Thymus (tissue), 11 donors: ENCODE measurements around the gene XPNPEP1. TPM values are rescaled to one million over a fixed set of nuclear protein-coding genes. Genes with fewer than 3 reads are reported as not detected.
A peak's percentile ranks its signal among the peaks of the same experiment; 100 is the strongest.

Experiments used
- DNase-seq, 9 donors: peaks; one replicate each; pipeline ENCODE4 v3.0.0-alpha.2; 2013; ENCODE audit warnings: low spot score in 9 of 9, low read depth in 6 of 9, missing footprints in 1 of 9
- H3K27ac ChIP-seq, 2 donors: one replicate each; pipeline ENCODE4 v1.5.1; 2013; ENCODE audit warnings: control low read depth in 1 of 2, low read depth in 1 of 2, low read length in 1 of 2, mild to moderate bottlenecking in 1 of 2, moderate library complexity in 1 of 2
- H3K27me3 ChIP-seq, 2 donors: one replicate each; pipeline ENCODE4 v1.5.1; 2013; ENCODE audit warnings: low read length in 1 of 2; ENCODE audit not compliant: control insufficient read depth in 2 of 2, insufficient read depth in 1 of 2
- H3K36me3 ChIP-seq, 2 donors: one replicate each; pipeline ENCODE4 v1.5.1; 2013; ENCODE audit warnings: low read length in 1 of 2, mild to moderate bottlenecking in 1 of 2, moderate library complexity in 1 of 2; ENCODE audit not compliant: control insufficient read depth in 2 of 2, insufficient read depth in 2 of 2
- H3K4me1 ChIP-seq, 2 donors: one replicate each; pipeline ENCODE4 v1.5.1; 2013; ENCODE audit warnings: low read length in 2 of 2; ENCODE audit not compliant: control insufficient read depth in 2 of 2, insufficient read depth in 2 of 2
- H3K4me3 ChIP-seq, 2 donors: one replicate each; pipeline ENCODE4 v1.5.1; 2013; ENCODE audit warnings: low read length in 2 of 2, control low read depth in 1 of 2, mild to moderate bottlenecking in 1 of 2
- H3K9me3 ChIP-seq, 2 donors: one replicate each; pipeline ENCODE4 v1.5.1; 2013; ENCODE audit warnings: low read length in 1 of 2, mild to moderate bottlenecking in 1 of 2; ENCODE audit not compliant: control insufficient read depth in 2 of 2, insufficient read depth in 1 of 2
- WGBS: extraction: QIAGEN DNeasy Blood & Tissue Kit; methylation state at CpG from one replicate; pipeline ENCODE4 v1.1.7; 2013; 5-methylcytosine and 5-hydroxymethylcytosine counted together
- polyA plus RNA-seq: library from polyadenylated mRNA; stranded (reverse); fragments of 200-250 nt; gene quantifications from one replicate; pipeline ENCODE4 v1.2.3, GENCODE V29; 2013
- total RNA-seq: library from RNA; stranded (reverse); fragments of 120-200 nt; gene quantifications from one replicate; pipeline ENCODE4 v1.2.4, GENCODE V29; 2013
- donor health status: healthy.

The XPNPEP1 gene
- total and polyA plus RNA-seq, 2 donors, result 41.0 to 44.2 TPM

DNA sequence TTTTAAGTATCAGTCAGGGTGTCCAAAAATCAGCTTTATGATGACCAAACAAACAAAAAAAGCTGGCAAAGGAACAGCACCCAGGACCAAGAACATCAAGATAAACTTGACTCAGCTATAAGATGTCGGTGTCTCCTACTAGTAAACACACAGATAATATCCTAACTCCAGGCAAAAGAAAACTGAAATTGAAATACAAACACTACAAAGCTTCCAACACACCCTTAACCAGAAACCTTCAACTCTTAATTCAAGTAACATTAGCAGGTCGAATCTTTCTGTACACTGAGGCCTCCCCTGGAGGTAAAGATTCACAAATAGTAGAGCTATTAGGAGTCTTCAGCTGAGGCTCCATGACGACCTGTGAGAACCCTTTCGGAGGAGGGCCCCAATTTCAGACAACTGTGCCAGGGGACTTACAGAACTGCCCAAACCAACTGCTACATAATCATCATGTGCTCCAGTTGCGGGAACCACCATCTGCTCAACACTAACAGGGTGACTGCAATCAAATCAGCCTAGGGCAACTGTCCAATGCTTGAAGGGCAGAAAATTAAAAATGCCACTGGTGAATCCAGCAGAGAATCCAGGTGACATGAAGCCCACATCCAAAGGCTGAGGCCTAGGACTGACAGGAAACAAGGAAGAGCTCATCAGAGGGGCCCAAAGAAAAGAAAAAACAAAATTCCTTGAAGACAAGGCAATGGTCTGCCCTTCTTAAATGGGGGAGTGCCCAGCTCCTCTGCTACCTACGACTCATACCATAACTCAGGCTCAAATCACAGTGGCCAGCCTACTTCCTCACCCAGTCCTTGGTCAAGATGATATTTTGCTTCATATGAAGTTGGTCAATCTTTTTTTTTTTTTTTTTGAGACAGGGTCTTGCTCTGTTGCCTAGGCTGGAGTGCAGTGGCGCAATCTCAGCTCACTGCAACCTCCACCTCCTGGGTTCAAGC, 20.0 kb downstream of the XPNPEP1 start:
- DNase-seq, result no peak
- 91% methylated on average over 7 of the region's 7 CpGs for WGBS
- Histone ChIP-seq H3K4me1 (peaks cover 3 to 21% of the 10 kb centered on the region in 2 donors), H3K4me3 (no peak overlapping the region), H3K27me3 (no peaks in the 10 kb centered on the region), H3K9me3 (no peaks in the 10 kb centered on the region), H3K36me3 (peaks cover 6 to 17% of the 10 kb centered on the region in 2 donors), H3K27ac (peak overlapping the region; percentile 57 to 75)

- H3K4me1 ChIP-seq, result peaks cover 3 to 34% of the 10 kb centered on the region in 2 donors
- no peaks in the 10 kb centered on the region for H3K9me3 ChIP-seq
- no peaks in the 10 kb centered on the region for H3K27me3 ChIP-seq
- H3K4me3 ChIP-seq, result no peak overlapping the region
- no peaks in the 10 kb centered on the region for H3K36me3 ChIP-seq
- 96% methylated on average over 9 of the region's 9 CpGs for WGBS
- DNase-seq, result no peak
- H3K27ac ChIP-seq, result peak overlapping the region in 1 of 2 donors; percentile 47
Observed at GRCh38 chr10:109899356-109900331, 23.7 kb downstream of the XPNPEP1 start.

DNA sequence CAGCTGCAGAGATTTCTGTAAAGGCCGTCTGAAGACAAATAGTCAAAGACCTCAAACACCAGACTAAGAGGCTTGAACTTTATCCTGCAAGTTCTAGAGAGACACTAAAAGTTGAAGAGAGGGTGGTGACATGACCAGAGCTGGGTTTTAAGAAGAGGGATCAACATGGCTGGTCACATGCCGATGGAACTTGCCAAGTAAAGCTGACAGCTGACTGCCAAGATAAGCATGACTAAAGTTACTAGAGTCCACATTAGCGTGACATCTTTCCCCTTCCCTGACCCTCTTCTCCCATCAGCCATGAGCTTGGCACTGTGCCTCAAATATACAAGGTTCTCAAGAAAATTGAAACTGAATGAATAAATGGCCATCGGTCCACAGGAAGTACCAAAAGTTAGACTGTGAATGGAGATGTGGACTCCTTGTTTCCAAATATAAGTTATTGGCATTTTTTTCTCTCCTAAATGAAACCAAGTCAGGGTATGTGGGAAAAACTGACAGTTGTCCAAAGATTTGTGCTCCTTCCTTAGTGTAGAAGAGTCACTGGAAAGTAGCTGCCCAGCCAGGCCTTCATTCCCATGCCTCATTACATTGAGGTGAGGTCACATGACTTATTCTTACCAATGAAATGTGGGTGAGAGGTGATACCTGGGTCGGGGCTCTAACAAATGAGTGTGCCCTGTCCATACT, 24.5 kb downstream of the XPNPEP1 start:
- DNase-seq, result no peak
- Histone ChIP-seq H3K4me1 (peaks cover 3 to 39% of the 10 kb centered on the region in 2 donors), H3K9me3 (no peaks in the 10 kb centered on the region), H3K27me3 (no peaks in the 10 kb centered on the region), H3K27ac (peak overlapping the region in 1 of 2 donors; percentile 22), H3K36me3 (peaks cover 0 to 3% of the 10 kb centered on the region in 2 donors), H3K4me3 (no peak overlapping the region)
- WGBS, result 95% methylated on average over 5 of the region's 5 CpGs

DNA sequence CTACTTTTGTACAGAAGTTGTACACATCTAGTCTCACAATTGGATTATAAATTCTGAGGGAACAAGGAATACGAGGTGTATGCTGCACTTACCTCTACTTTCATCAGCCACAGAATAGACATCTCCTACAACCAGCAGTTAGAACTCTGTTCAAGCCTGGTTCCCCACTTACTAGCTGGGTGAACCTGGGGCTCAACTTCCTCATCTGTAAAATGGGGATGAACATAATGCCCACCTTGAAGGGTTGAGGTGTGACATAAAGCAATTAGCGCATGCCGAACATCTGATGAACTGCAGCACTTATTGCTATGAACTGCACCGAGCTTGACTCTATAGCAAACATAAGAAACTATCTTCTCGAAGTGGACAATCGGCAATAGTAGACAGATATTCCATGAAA, 25.3 kb downstream of the XPNPEP1 start:
- H3K4me3 ChIP-seq, result no peak overlapping the region
- no peaks in the 10 kb centered on the region for H3K27me3 ChIP-seq
- 99% methylated on average over 6 of the region's 6 CpGs for WGBS
- H3K9me3 ChIP-seq, result no peaks in the 10 kb centered on the region
- DNase-seq, result no peak
- H3K4me1 ChIP-seq, result peaks cover 0 to 31% of the 10 kb centered on the region in 2 donors
- H3K36me3 ChIP-seq, result peaks cover 0 to 3% of the 10 kb centered on the region in 2 donors
- H3K27ac ChIP-seq, result no peak overlapping the region

DNA sequence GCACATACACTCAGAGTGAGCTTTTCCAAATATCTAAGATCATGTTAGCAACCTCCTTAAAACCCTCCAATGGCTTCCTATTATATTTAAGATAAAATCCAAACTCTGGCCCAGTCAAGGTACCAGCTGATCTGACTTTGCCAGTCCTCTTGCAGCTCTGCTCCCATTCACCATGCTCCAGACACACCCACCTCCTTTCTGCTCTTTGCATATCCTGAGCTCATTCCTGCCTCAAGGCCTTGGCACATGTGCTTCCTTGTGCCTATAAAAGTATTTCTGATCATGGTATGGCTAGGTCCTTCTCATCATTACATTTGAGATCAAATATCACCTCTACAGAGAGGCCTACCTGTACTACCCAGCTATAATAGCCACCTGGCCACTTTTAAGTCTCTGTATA, 27.5 kb downstream of the XPNPEP1 start:
- no peaks in the 10 kb centered on the region for H3K27me3 ChIP-seq
- peaks cover 9 to 10% of the 10 kb centered on the region in 2 donors for H3K36me3 ChIP-seq
- no peaks in the 10 kb centered on the region for H3K9me3 ChIP-seq
- H3K27ac ChIP-seq, result peak overlapping the region in 1 of 2 donors; percentile 52
- H3K4me1 ChIP-seq, result peaks cover 0 to 27% of the 10 kb centered on the region in 2 donors
- no peak overlapping the region for H3K4me3 ChIP-seq
- DNase-seq, result no peak

DNA sequence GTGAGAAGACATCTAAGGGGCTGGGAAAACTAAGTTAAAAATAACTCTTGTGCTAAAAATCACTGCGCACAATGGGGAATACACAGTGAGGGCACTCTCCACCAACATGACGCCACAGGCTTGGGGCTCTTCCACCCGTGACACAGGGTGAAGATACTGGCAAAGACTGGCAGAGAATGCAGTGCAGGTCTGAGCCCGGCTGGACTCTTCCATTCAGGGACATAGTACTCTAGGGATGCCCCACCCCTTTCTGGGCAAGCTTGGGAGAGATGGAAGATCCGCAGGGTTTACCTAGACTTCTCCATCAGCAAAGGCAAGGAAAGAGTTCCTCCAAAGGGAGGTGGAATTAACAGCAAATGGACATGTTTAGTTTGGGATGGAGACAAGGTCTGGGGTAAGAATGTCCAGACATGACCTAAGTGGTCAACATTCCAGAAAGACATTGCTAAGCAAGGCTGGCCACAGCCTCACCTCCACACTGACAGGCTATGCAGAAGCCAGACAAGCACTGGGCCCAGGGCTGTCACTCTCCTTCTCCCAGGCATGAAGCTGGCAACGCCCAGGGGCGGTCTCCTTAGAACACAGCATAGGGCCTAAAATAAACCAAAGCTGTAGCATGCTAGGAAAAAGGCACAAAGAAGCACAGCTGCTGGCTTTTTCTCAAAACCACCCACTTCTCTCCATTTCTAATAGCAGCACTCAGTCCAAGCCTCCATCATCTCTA, 28.1 kb downstream of the XPNPEP1 start:
- no peak for DNase-seq
- H3K4me3 ChIP-seq, result no peak overlapping the region

GRCh38 chr10:109894516-109894915, 28.8 kb downstream of the XPNPEP1 start:
- H3K27ac ChIP-seq, result no peak overlapping the region
- whole genome bisulfite sequencing, result 92% methylated on average over 5 of the region's 5 CpGs
- no peak overlapping the region for H3K4me3 ChIP-seq
- DNase-seq, result no peak
- H3K4me1 ChIP-seq, result peaks cover 0 to 23% of the 10 kb centered on the region in 2 donors
- no peaks in the 10 kb centered on the region for H3K27me3 ChIP-seq
- peaks cover 10 to 12% of the 10 kb centered on the region in 2 donors for H3K36me3 ChIP-seq
- no peaks in the 10 kb centered on the region for H3K9me3 ChIP-seq

More for the DNA sequence above, 28.1 kb downstream of the XPNPEP1 start:
- Histone ChIP-seq H3K27ac (no peak overlapping the region), H3K27me3 (no peaks in the 10 kb centered on the region), H3K9me3 (no peaks in the 10 kb centered on the region), H3K4me1 (peaks cover 0 to 24% of the 10 kb centered on the region in 2 donors), H3K36me3 (peaks cover 10 to 12% of the 10 kb centered on the region in 2 donors)
- 95% methylated on average over 7 of the region's 7 CpGs for WGBS

- 98% methylated on average over 4 of the region's 4 CpGs for WGBS
Observed at GRCh38 chr10:109893386-109893785, 29.9 kb downstream of the XPNPEP1 start.

More at GRCh38 chr10:109893386-109893785, 29.9 kb downstream of the XPNPEP1 start:
- no peaks in the 10 kb centered on the region for H3K27me3 ChIP-seq
- H3K27ac ChIP-seq, result peak overlapping the region in 1 of 2 donors; percentile 25
- H3K4me3 ChIP-seq, result no peak overlapping the region
- DNase-seq, result no peak
- H3K36me3 ChIP-seq, result peaks cover 10 to 14% of the 10 kb centered on the region in 2 donors
- no peaks in the 10 kb centered on the region for H3K9me3 ChIP-seq
- H3K4me1 ChIP-seq, result peaks cover 0 to 23% of the 10 kb centered on the region in 2 donors
